K562 (cell line): ENCODE data around the gene HECW1. TPM values are rescaled to one million over a fixed set of nuclear protein-coding genes. Genes with fewer than 3 reads are reported as not detected.
A peak's percentile ranks its signal among the peaks of the same experiment; 100 is the strongest.

Experiments
- ATAC-seq: fragments of 200-7000 bp; cut with Tn5 transposase; 3 replicates; pipeline ENCODE4 v1.9.1; 2020; ENCODE audit warnings: moderate library complexity
- BruUV-seq: library from RNA; stranded (reverse); fragments of 400-500 nt; replicated peaks from 2 replicates; lab custom pipeline; 2021; lab: Mats Ljungman, UMichigan
- CTCF ChIA-PET: fragments of 300-600 bp; formaldehyde crosslinking; extraction: SDS; loops from one replicate; lab custom pipeline; 2021; ENCODE audit warnings: low intra/inter-chr PET ratio; lab: Yijun Ruan, JAX
- POLR2A ChIA-PET: fragments of 300-600, 350-650 bp; sonication (Branson Sonifier 250); formaldehyde crosslinking; extraction: SDS; loops from one replicate; lab custom pipeline; 2021; ENCODE audit warnings: antibody characterized with exemption, inconsistent platforms; lab: Yijun Ruan, JAX
- DNase-seq, 4 experiments: peaks; one replicate each; pipeline versions ENCODE4 v3.0.0 to v3.0.0-alpha.2; 2011 to 2018; ENCODE audit warnings: low spot score in 3 of 4, mixed read lengths in 3 of 4; ENCODE audit errors: extremely low read depth in 1 of 4
- FAIRE-seq: peaks from 2 replicates; lab custom pipeline; 2011; peaks lifted over from hg19 to GRCh38; lab: Jason Lieb, UNC
- H2AFZ ChIP-seq: 2 replicates; pipeline ENCODE4 v1.6.0; 2011; ENCODE audit warnings: low read depth, low read length, control low read depth, inconsistent platforms
- H3K27ac ChIP-seq: fragments of 200-600 bp; 3 replicates; pipeline ENCODE4 v1.8.0; 2011; ENCODE audit warnings: low read depth, mild to moderate bottlenecking, control low read depth, inconsistent platforms, low read length, moderate library complexity, mixed read lengths; ENCODE audit errors: extremely low read depth
- H3K27me3 ChIP-seq, 2 experiments: fragments of 300-600 bp in 1 of 2; 2 replicates in 1 of 2; 3 replicates in 1 of 2; pipeline versions ENCODE4 v1.6.0 to v1.8.0; 2011; ENCODE audit warnings: inconsistent platforms in 2 of 2, low read length in 2 of 2, mild to moderate bottlenecking in 1 of 2, mixed read lengths in 1 of 2, moderate library complexity in 1 of 2; ENCODE audit not compliant: control insufficient read depth in 2 of 2, insufficient read depth in 2 of 2
- H3K36me3 ChIP-seq: fragments of 300-600 bp; 3 replicates; pipeline ENCODE4 v1.8.0; 2011; ENCODE audit warnings: mild to moderate bottlenecking, low read length, inconsistent platforms; ENCODE audit not compliant: control insufficient read depth, insufficient read depth
- H3K4me1 ChIP-seq, 2 experiments: fragments of 200-600 bp in 1 of 2; replicated peaks in 1 of 2; 2 replicates in 1 of 2; 3 replicates in 1 of 2; pipeline versions ENCODE4 v1.5.1 to v1.8.0; 2011; ENCODE audit warnings: inconsistent platforms in 2 of 2, low read length in 2 of 2, mild to moderate bottlenecking in 1 of 2, mixed read lengths in 1 of 2, moderate library complexity in 1 of 2; ENCODE audit not compliant: control insufficient read depth in 2 of 2, insufficient read depth in 2 of 2
- H3K4me2 ChIP-seq: 2 replicates; pipeline ENCODE4 v1.6.1; 2011; ENCODE audit warnings: low read length, control low read depth, inconsistent platforms, mixed read lengths; ENCODE audit not compliant: insufficient read depth
- H3K4me3 ChIP-seq: fragments of 200-600 bp; sonication (generic), shearing (Covaris generic); 2 replicates; pipeline ENCODE4 v1.5.1; 2016; ENCODE audit warnings: control low read depth, inconsistent platforms
- H3K79me2 ChIP-seq: fragments of 200-600 bp; 3 replicates; pipeline ENCODE4 v1.8.0; 2011; ENCODE audit warnings: low read length, inconsistent platforms; ENCODE audit not compliant: control insufficient read depth, insufficient read depth
- H3K9ac ChIP-seq, 2 experiments: 2 replicates each; pipeline versions ENCODE4 v1.6.0 to v1.6.1; 2011; ENCODE audit warnings: low read depth in 2 of 2, low read length in 2 of 2, control low read depth in 1 of 2, inconsistent platforms in 1 of 2, mild to moderate bottlenecking in 1 of 2, mixed read lengths in 1 of 2; ENCODE audit not compliant: insufficient read depth in 1 of 2
- H3K9me1 ChIP-seq: one replicate; pipeline ENCODE4 v1.6.0; 2011; ENCODE audit warnings: inconsistent platforms, mild to moderate bottlenecking, low read length, moderate library complexity; ENCODE audit not compliant: control insufficient read depth, insufficient read depth
- H3K9me3 ChIP-seq: replicated peaks from 2 replicates; pipeline ENCODE4 v1.5.1; 2011; ENCODE audit warnings: low read depth, low read length, inconsistent platforms; ENCODE audit not compliant: control insufficient read depth, insufficient read depth
- H4K20me1 ChIP-seq: replicated peaks from 2 replicates; pipeline ENCODE4 v1.6.1; 2011; ENCODE audit warnings: low read length, inconsistent platforms, mixed read lengths; ENCODE audit not compliant: control insufficient read depth, insufficient read depth
- CEBPG ChIP-seq, 3 experiments: fragments of 200-800 bp in 1 of 3; sonication (Bioruptor generic) in 1 of 3; sonication (generic) in 1 of 3; formaldehyde crosslinking in 1 of 3; IDR thresholded peaks in 2 of 3; conservative IDR thresholded peaks in 1 of 3; 2 replicates each; pipeline versions ENCODE4 v1.6.1 to v1.8.0; 2016 to 2022; ENCODE audit warnings: missing compliant biosample characterization in 2 of 3, missing genetic modification characterization in 2 of 3, mild to moderate bottlenecking in 1 of 3, missing genetic modification reagents in 1 of 3
- E2F1 ChIP-seq: sonication (generic); formaldehyde crosslinking; IDR thresholded peaks from 2 replicates; pipeline ENCODE4 v1.8.1; 2023; ENCODE audit warnings: mild to moderate bottlenecking, missing genetic modification reagents, moderate library complexity
- HINFP ChIP-seq: fragments of 450-650 bp; conservative IDR thresholded peaks from 2 replicates; pipeline ENCODE4 v1.6.1; 2016; ENCODE audit warnings: missing genetic modification characterization, low read depth, mild to moderate bottlenecking, control low read depth, missing compliant biosample characterization
- MEF2D ChIP-seq: conservative IDR thresholded peaks from 2 replicates; pipeline ENCODE4 v1.6.1; 2016; ENCODE audit warnings: low read depth, missing genetic modification characterization, missing compliant biosample characterization
- POLR2B ChIP-seq: fragments of 450-650 bp; IDR thresholded peaks from 2 replicates; pipeline ENCODE4 v1.6.1; 2018; ENCODE audit warnings: low read depth; ENCODE audit not compliant: partially characterized antibody
- SIRT6 ChIP-seq: IDR thresholded peaks from one replicate; pipeline ENCODE4 v1.6.1; 2012; ENCODE audit warnings: low read depth, mild to moderate bottlenecking, control low read depth, inconsistent platforms, low read length, moderate library complexity
- SRSF9 ChIP-seq: fragments of 200-400 bp; formaldehyde crosslinking; IDR thresholded peaks from 2 replicates; pipeline ENCODE4 v1.6.1; 2017; ENCODE audit warnings: low read depth, low read length, borderline replicate concordance
- TAF15 ChIP-seq: fragments of 200-400 bp; formaldehyde crosslinking; IDR thresholded peaks from 2 replicates; pipeline ENCODE4 v1.6.1; 2017; ENCODE audit warnings: mild to moderate bottlenecking, low read depth, low read length, moderate library complexity
- THAP7 ChIP-seq: fragments of 250-450 bp; sonication (Bioruptor Pico); IDR thresholded peaks from 2 replicates; pipeline ENCODE4 v1.5.0; 2021
- ZNF134 ChIP-seq: fragments of 250-450 bp; sonication (Bioruptor Pico); conservative IDR thresholded peaks from 2 replicates; pipeline ENCODE4 v1.4.0; 2020
- ZNF408 ChIP-seq: fragments of 250-450 bp; sonication (Bioruptor Pico); IDR thresholded peaks from 2 replicates; pipeline ENCODE4 v1.4.0; 2020; ENCODE audit warnings: low read depth, mild to moderate bottlenecking, moderate library complexity
- ZNF77 ChIP-seq: fragments of 250-450 bp; sonication (Bioruptor Pico); IDR thresholded peaks from 2 replicates; pipeline ENCODE4 v1.5.0; 2020
- WGBS: fragments of 100-300 bp; shearing (Covaris generic); methylation state at CpG from one replicate; pipeline ENCODE4 v1.1.6; 2016; ENCODE audit warnings: low coverage, mixed read lengths; ENCODE audit not compliant: insufficient coverage; ENCODE audit errors: missing lambda C conversion rate; 5-methylcytosine and 5-hydroxymethylcytosine counted together
- in situ Hi-C: fragments of 300-500 bp; cut with MboI; formaldehyde crosslinking; loops from 4 replicates; pipeline ENCODE4 v1.15.0; 2018; ENCODE audit warnings: inconsistent platforms, mixed read lengths
- intact Hi-C: fragments of 100-400 bp; cut with micrococcal nuclease; formaldehyde crosslinking; loops from 2 replicates; pipeline ENCODE4 v1.14.2; 2022
- polyA plus RNA-seq, 8 experiments: library from polyadenylated mRNA; depleted of rRNA in 4 of 8; stranded (reverse) in 5 of 8; unstranded in 3 of 8; fragments of >200 nt; fragmentation: Nextera tagmentation in 2 of 8; fragmentation: Illumina TruSeq in 1 of 8; extraction: Ambion mirVana in 2 of 8; extraction: Trizol in 1 of 8; gene quantifications; 2 replicates each; pipeline versions ENCODE4 v1.2.1 to v1.2.3, GENCODE V29; 2011 to 2014; ENCODE audit warnings: inconsistent platforms in 1 of 8, missing spikeins in 1 of 8
- total RNA-seq, 7 experiments: library from RNA; depleted of rRNA in 6 of 7; stranded (reverse); fragments of >200 nt in 6 of 7; fragmentation: Illumina TruSeq in 2 of 7; extraction: Trizol in 2 of 7; gene quantifications; 2 replicates each; pipeline versions ENCODE4 v1.2.1 to v1.2.3, GENCODE V29; 2011 to 2021; ENCODE audit warnings: low replicate concordance in 1 of 7

Gene HECW1
- total and polyA plus RNA-seq, 9 of the 15 experiments (the other 6 are each of a cell fraction or from before 2014, with no cell fraction given), result 0.07 to 0.31 (median 0.13) TPM; not detected in 4

- no peak overlapping the region for H3K4me3 ChIP-seq
- no peaks in the 10 kb centered on the region for H3K9me1 ChIP-seq
- no peaks in the 10 kb centered on the region for H3K27me3 ChIP-seq
- CTCF ChIA-PET, result no interaction called here
- H3K79me2 ChIP-seq, result no peaks in the 10 kb centered on the region
- no peak for ATAC-seq
- H3K36me3 ChIP-seq, result no peaks in the 10 kb centered on the region
- H3K27ac ChIP-seq, result no peak overlapping the region
- H4K20me1 ChIP-seq, result no peaks in the 10 kb centered on the region
- no peaks in the 10 kb centered on the region for H3K4me1 ChIP-seq
- H3K9me3 ChIP-seq, result no peaks in the 10 kb centered on the region
- intact Hi-C loops (no loop called here), in situ Hi-C loops (no loop called here)
- H3K4me2 ChIP-seq, result no peak overlapping the region
- no peak overlapping the region for H3K9ac ChIP-seq
- DNase-seq, result no peak
- POLR2A ChIA-PET, result interaction anchor here (0.6 kb wide), 2 partner anchors 485 to 1047 kb away, joined by 3 read pairs; no protein-coding TSS in a partner anchor
- FAIRE-seq, result no peak
- H2AFZ ChIP-seq, result no peak overlapping the region
- 0% methylated on average over 3 of the region's 3 CpGs for WGBS
- TF ChIP-seq TAF15, result no peak
- TF ChIP-seq CEBPG (CRISPR knock-in tag; IDR thresholded peaks at IDR 0.05), result no peak
- TF ChIP-seq CEBPG (tag; conservative IDR thresholded peaks at IDR 0.05 in 1 of 2, IDR thresholded peaks at IDR 0.05 in 1 of 2), result peak in 1 of 2 experiments; percentile 25; a peak in 1 of 4 replicates
- no TSS peak for BruUV-seq
Observed at GRCh38 chr7:43387932-43388331, 275.5 kb downstream of the HECW1 start.

- Histone ChIP-seq H3K4me1 (no peaks in the 10 kb centered on the region), H3K36me3 (no peaks in the 10 kb centered on the region), H3K4me3 (no peak overlapping the region), H3K27ac (no peak overlapping the region), H3K27me3 (no peaks in the 10 kb centered on the region), H3K9me1 (no peaks in the 10 kb centered on the region), H3K4me2 (no peak overlapping the region), H2AFZ (no peak overlapping the region), H4K20me1 (no peaks in the 10 kb centered on the region), H3K79me2 (no peaks in the 10 kb centered on the region), H3K9me3 (no peaks in the 10 kb centered on the region), H3K9ac (no peak overlapping the region)
- no peak for FAIRE-seq
- DNase-seq, result no peak
- ATAC-seq, result no peak
- intact Hi-C loops, result no loop called here
- ChIA-PET POLR2A (no interaction called here), CTCF (no interaction called here)
- WGBS, result 0% methylated on average over 1 of the region's 1 CpG
- in situ Hi-C loops, result no loop called here
- no TSS peak for BruUV-seq
- no peak for TF ChIP-seq E2F1
- TF ChIP-seq ZNF134, result no peak
- TF ChIP-seq POLR2B, result no peak
- TF ChIP-seq ZNF408 (CRISPR knock-in tag), result no peak
- no peak for TF ChIP-seq SIRT6
- TF ChIP-seq SRSF9, result no peak
- TF ChIP-seq ZNF77, result no peak
- TF ChIP-seq THAP7 (CRISPR knock-in tag), result no peak
- no peak for TF ChIP-seq HINFP (tag)
- TF ChIP-seq MEF2D (tag), result no peak
Observed at GRCh38 chr7:43390576-43390975, 278.1 kb downstream of the HECW1 start.
